Stimulated activated naive B cell treated with anti-CD40 and anti-IgM and Interleukin-4, amounts not matched to agents 10 μg/mL and 1 μg/mL and 100 μg/mL, for 72 hours (primary cell): Measurements from ENCODE around the gene DCLK3.

Source experiments
- ATAC-seq, 2 donors: fragments of 150-1000 bp; cut with Tn5 transposase; replicated peaks; 2 replicates each; pipeline ENCODE4 v1.10.0; 2021; ENCODE audit warnings: moderate library complexity in 1 of 2
- DNase-seq: peaks from one replicate; pipeline ENCODE4 v3.0.0; 2021
- H3K27ac Mint-ChIP-seq: one replicate; pipeline ENCODE4 v1.8.0; 2022; ENCODE audit warnings: mild to moderate bottlenecking, mixed read lengths
- H3K27me3 Mint-ChIP-seq, 2 donors: one replicate each; pipeline ENCODE4 v1.8.0; 2022; ENCODE audit warnings: mixed read lengths in 2 of 2
- H3K36me3 Mint-ChIP-seq, 2 donors: one replicate each; pipeline ENCODE4 v1.8.0; 2022; ENCODE audit warnings: mixed read lengths in 2 of 2, mild to moderate bottlenecking in 1 of 2
- H3K4me1 Mint-ChIP-seq, 2 donors: one replicate each; pipeline ENCODE4 v1.8.0; 2022; ENCODE audit warnings: mixed read lengths in 2 of 2, mild to moderate bottlenecking in 1 of 2
- H3K4me3 Mint-ChIP-seq, 2 donors: one replicate each; pipeline ENCODE4 v1.8.0; 2022; ENCODE audit warnings: mild to moderate bottlenecking in 2 of 2, mixed read lengths in 2 of 2, moderate library complexity in 1 of 2
- H3K9me3 Mint-ChIP-seq, 2 donors: one replicate each; pipeline ENCODE4 v1.8.0; 2022; ENCODE audit warnings: mixed read lengths in 2 of 2, mild to moderate bottlenecking in 1 of 2

The DCLK3 gene

GRCh38 chr3:36784138-36784635, 19.8 kb upstream of the DCLK3 start:
- no peak for DNase-seq
- no peaks in the 10 kb centered on the region for H3K9me3 Mint-ChIP-seq
- H3K4me1 Mint-ChIP-seq, result no peaks in the 10 kb centered on the region
- H3K27ac Mint-ChIP-seq, result no peak overlapping the region
- ATAC-seq, result no peak
- no peaks in the 10 kb centered on the region for H3K36me3 Mint-ChIP-seq
- H3K4me3 Mint-ChIP-seq, result no peak overlapping the region
- peaks cover 0 to 7% of the 10 kb centered on the region in 2 donors for H3K27me3 Mint-ChIP-seq

GRCh38 chr3:36777424-36778218, 13.3 kb upstream of the DCLK3 start:
- Mint-ChIP-seq H3K4me1 (no peaks in the 10 kb centered on the region), H3K36me3 (no peaks in the 10 kb centered on the region), H3K27ac (no peak overlapping the region), H3K27me3 (peaks cover 0 to 4% of the 10 kb centered on the region in 2 donors), H3K4me3 (no peak overlapping the region), H3K9me3 (no peaks in the 10 kb centered on the region)
- no peak for DNase-seq
- no peak for ATAC-seq

GRCh38 chr3:36776436-36776835, 12.1 kb upstream of the DCLK3 start:
- Mint-ChIP-seq H3K9me3 (no peaks in the 10 kb centered on the region), H3K36me3 (no peaks in the 10 kb centered on the region), H3K27me3 (peaks cover 2 to 3% of the 10 kb centered on the region in 2 donors), H3K4me1 (no peaks in the 10 kb centered on the region), H3K27ac (no peak overlapping the region), H3K4me3 (no peak overlapping the region)
- no peak for DNase-seq
- no peak for ATAC-seq

- H3K4me1 Mint-ChIP-seq, result no peaks in the 10 kb centered on the region
- no peaks in the 10 kb centered on the region for H3K36me3 Mint-ChIP-seq
- no peak for ATAC-seq
- no peak for DNase-seq
- no peak overlapping the region for H3K27ac Mint-ChIP-seq
- H3K4me3 Mint-ChIP-seq, result no peak overlapping the region
- H3K27me3 Mint-ChIP-seq, result peaks cover 13 to 16% of the 10 kb centered on the region in 2 donors
- no peaks in the 10 kb centered on the region for H3K9me3 Mint-ChIP-seq
These were observed 9.7 kb upstream of the DCLK3 start for GRCh38 chr3:36774052-36774451.

DNA sequence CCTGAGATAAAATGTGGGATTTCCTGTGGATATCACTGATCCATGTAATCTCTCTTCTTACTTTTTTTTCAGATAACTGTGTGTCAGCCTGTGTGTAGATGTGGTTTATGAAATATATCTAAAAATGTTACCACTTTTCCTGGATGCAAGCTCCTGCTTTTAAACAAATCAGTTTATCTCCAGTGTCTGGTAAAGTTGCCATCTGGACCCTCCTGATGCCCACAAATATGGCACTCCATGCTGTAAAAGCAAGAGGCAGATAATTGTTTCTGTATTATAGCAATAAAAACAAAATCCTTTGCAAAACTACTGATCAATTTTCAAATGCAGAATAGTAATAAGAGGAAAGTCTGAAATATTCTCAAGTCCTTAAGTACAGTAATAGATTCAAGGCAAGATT, 7.6 kb upstream of the DCLK3 start:
- no peak for DNase-seq
- no peaks in the 10 kb centered on the region for H3K4me1 Mint-ChIP-seq
- H3K27ac Mint-ChIP-seq, result no peak overlapping the region
- H3K27me3 Mint-ChIP-seq, result peaks cover 32 to 33% of the 10 kb centered on the region in 2 donors
- no peaks in the 10 kb centered on the region for H3K36me3 Mint-ChIP-seq
- no peaks in the 10 kb centered on the region for H3K9me3 Mint-ChIP-seq
- ATAC-seq, result no peak
- no peak overlapping the region for H3K4me3 Mint-ChIP-seq

DNA sequence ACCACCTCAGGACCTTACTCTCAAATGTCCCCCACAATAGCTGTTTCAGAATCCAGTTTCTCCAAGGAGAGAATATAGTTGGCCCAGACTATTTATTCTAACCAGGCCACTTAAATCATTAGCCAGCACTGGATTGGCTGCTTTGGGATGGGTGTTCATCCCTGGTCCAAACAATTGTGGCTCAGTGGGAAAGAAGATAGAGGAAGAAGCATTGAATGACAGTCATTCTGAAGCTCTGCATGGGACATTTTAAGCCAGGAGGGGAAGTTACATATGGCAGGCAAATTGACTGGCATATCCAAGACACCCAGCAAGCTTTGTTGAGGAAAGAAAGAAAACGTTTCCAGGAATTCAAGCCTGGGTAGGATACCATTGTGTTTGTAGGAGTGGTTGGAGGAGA, 5.6 kb upstream of the DCLK3 start:
- Mint-ChIP-seq H3K4me1 (peaks cover under 1 to 1% of the 10 kb centered on the region in 2 donors), H3K4me3 (no peak overlapping the region), H3K27ac (no peak overlapping the region), H3K9me3 (no peaks in the 10 kb centered on the region), H3K27me3 (peaks cover 40% of the 10 kb centered on the region in 2 donors), H3K36me3 (no peaks in the 10 kb centered on the region)
- no peak for ATAC-seq
- no peak for DNase-seq

- peak overlapping the region; percentile 37 to 72 for H3K4me3 Mint-ChIP-seq
These were observed 751 bp upstream of the DCLK3 start for GRCh38 chr3:36765104-36765503.

DNA sequence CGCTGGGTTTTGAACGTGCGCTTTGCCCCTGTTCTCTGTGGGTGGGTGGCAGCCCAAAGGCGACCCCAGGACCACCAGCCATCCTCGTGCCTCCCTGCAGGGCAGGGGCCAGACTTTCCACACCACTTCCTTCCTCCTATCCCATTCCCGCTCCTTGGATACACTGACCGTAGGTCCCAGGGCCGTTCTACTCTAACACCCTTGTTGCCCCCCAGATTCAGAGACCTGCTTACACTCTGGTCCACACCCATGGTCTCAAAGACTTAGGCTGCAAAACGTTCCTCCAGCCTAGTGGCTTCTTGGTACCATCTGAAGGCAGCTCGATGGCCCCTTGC, 318 bp upstream of the DCLK3 start:
- ATAC-seq, result no peak
- H3K27ac Mint-ChIP-seq, result no peak overlapping the region

More at GRCh38 chr3:36765104-36765503, 751 bp upstream of the DCLK3 start:
- H3K36me3 Mint-ChIP-seq, result peaks cover 0 to 4% of the 10 kb centered on the region in 2 donors
- H3K4me1 Mint-ChIP-seq, result peaks cover 6 to 12% of the 10 kb centered on the region in 2 donors
- ATAC-seq, result no peak
- H3K27ac Mint-ChIP-seq, result no peak overlapping the region
- peaks cover 56 to 62% of the 10 kb centered on the region in 2 donors for H3K27me3 Mint-ChIP-seq
- no peaks in the 10 kb centered on the region for H3K9me3 Mint-ChIP-seq
- no peak for DNase-seq

DNA sequence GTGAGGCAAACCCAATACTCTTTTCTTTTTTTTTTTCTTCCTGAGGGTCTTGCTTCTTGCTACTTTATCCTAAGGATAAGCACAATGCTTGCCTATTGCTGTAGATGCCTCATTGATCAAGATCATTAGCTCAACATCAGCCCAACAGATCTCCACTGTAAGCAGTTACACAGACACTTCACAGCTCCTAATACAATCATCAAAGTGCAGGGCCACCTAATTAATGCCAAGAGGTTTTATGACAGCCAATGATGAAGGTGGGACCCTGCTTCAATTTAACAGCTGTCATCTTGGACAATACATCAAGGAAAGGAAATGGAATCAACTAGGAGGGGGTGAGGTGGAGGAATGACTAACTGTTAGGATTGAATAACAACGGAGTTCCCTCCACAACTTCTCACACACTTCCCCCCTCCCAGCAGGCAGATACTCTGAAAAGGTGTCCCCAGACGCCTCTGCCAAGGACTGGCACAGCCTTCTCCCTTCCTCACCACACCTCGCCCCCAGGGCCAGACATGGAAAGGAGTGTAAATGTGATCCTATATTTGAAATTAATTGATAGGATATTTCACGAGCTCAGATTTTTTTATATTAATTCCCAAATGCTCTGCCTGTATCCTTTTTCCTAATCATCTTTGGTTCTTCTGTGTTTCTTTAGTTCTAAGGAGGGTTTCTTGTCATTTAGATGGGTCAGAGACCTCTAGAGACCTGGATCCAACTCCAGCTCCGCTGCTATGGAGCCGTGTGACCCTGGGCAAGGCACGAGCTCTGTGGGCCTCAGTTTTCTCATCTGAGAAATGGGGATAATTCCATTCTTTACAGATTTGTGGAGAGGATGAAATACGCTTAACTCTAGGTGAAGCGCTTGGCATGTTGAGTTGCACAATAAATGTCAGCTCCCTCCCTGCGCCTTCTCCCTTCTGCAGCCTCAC, 1.2 kb downstream of the DCLK3 start:
- H3K4me1 Mint-ChIP-seq, result peaks cover 6 to 12% of the 10 kb centered on the region in 2 donors
- DNase-seq (no peak), ATAC-seq (no peak)
- H3K9me3 Mint-ChIP-seq, result no peaks in the 10 kb centered on the region
- H3K36me3 Mint-ChIP-seq, result peaks cover 0 to 4% of the 10 kb centered on the region in 2 donors
- H3K27ac Mint-ChIP-seq, result no peak overlapping the region
- H3K4me3 Mint-ChIP-seq, result peak overlapping the region; percentile 39 to 46
- peaks cover 53 to 56% of the 10 kb centered on the region in 2 donors for H3K27me3 Mint-ChIP-seq

More for the DNA sequence above, 318 bp upstream of the DCLK3 start:
- Mint-ChIP-seq H3K36me3 (peaks cover 0 to 4% of the 10 kb centered on the region in 2 donors), H3K4me3 (peak overlapping the region; percentile 66 to 72), H3K4me1 (peaks cover 6 to 12% of the 10 kb centered on the region in 2 donors), H3K27me3 (peaks cover 57 to 62% of the 10 kb centered on the region in 2 donors), H3K9me3 (no peaks in the 10 kb centered on the region)
- DNase-seq, result no peak

DNA sequence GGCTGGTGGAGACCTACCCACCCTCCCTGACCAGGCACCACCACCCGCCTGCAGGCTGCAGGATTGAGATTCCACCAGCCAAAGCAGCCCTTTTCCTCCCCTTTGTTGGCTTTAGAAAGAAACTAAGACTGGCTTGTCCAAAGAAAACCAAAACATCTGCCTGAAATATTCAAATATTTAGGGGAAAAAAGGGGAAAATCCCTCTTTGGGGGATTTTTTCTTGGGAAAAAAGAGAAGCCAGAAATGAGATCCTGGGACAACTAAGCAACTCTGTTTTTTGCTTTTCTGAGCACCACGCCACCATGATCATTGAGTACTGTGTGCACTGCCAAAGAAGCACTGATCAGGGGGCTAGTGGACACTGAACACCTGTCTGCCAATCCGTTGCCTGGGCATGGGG, 2.6 kb downstream of the DCLK3 start:
- no peaks in the 10 kb centered on the region for H3K9me3 Mint-ChIP-seq
- ATAC-seq (no peak), DNase-seq (no peak)
- H3K4me1 Mint-ChIP-seq, result peaks cover 9 to 12% of the 10 kb centered on the region in 2 donors
- peaks cover 45 to 46% of the 10 kb centered on the region in 2 donors for H3K27me3 Mint-ChIP-seq
- no peak overlapping the region for H3K27ac Mint-ChIP-seq
- no peak overlapping the region for H3K4me3 Mint-ChIP-seq
- peaks cover 0 to 4% of the 10 kb centered on the region in 2 donors for H3K36me3 Mint-ChIP-seq

GRCh38 chr3:36756269-36756668, 8.1 kb downstream of the DCLK3 start:
- ATAC-seq, result no peak
- Mint-ChIP-seq H3K4me3 (no peak overlapping the region), H3K27ac (no peak overlapping the region), H3K9me3 (no peaks in the 10 kb centered on the region), H3K27me3 (peaks cover 5 to 29% of the 10 kb centered on the region in 2 donors), H3K4me1 (peaks cover 0 to 2% of the 10 kb centered on the region in 2 donors), H3K36me3 (no peaks in the 10 kb centered on the region)
- DNase-seq, result no peak

DNA sequence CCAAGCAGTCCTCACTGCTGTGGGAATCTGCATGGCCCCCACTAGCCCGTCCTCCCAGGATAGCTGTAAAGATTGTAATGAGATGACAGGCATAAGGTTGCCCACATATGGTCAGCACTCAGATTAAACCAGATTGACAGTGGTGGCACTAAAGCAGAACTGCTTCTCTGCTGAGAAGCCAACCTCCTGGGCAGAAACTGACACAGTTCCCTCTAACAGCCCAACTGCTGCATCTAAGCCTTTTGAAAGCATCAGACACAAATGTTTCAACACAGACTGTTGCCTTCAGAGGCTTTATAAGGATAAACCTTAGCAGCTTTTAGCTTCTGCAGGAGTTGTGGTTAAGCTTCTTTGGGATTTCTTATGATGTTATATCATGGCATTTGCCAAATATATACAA, 13.0 kb downstream of the DCLK3 start:
- Mint-ChIP-seq H3K4me1 (no peaks in the 10 kb centered on the region), H3K9me3 (peaks cover 0 to 7% of the 10 kb centered on the region in 2 donors), H3K27ac (no peak overlapping the region), H3K36me3 (peaks cover 0 to 1% of the 10 kb centered on the region in 2 donors), H3K4me3 (no peak overlapping the region), H3K27me3 (peaks cover 6 to 19% of the 10 kb centered on the region in 2 donors)
- no peak for DNase-seq
- ATAC-seq, result no peak

DNA sequence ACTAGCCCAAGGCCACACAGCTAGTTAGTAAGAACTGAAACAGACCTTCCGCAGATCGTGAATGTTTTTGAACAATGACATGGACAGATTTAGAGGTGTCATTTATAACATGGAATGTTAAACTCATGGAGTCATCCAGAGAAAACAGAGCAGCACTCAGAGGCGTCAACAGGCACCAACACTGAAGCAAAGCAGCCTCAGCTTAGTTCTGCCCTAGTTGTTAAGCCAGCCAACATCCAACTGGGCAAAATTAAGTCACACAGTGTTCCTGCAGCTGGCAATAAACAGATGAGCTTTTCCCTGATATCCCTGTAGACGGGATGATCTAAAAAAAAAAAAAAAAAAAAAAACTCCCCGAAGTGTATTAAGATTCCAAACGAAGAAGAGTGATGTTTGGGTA, 13.6 kb downstream of the DCLK3 start:
- Mint-ChIP-seq H3K9me3 (peaks cover 0 to 7% of the 10 kb centered on the region in 2 donors), H3K4me1 (no peaks in the 10 kb centered on the region), H3K4me3 (no peak overlapping the region), H3K27ac (no peak overlapping the region), H3K36me3 (peaks cover 0 to 2% of the 10 kb centered on the region in 2 donors), H3K27me3 (peaks cover 6 to 13% of the 10 kb centered on the region in 2 donors)
- DNase-seq (no peak), ATAC-seq (no peak)

DNA sequence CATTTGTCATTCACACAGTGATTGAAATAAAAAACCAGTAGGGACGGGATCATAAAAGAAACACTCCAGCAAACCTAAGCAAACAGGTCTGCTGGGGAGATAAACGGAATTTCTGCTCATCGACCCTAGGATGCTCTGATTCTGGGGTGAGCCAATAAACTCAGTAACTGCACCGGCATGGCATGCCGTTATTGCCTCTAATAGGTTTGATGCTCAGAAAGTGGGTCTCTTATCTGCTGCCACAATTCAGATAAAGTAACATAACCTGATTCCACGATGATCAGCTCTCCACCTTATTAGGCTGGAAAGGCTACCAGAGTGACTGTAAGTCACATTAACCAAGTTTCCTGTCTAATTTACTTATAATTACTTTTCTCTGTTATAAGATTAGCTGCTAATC, 19.6 kb downstream of the DCLK3 start:
- Mint-ChIP-seq H3K9me3 (peaks cover 0 to 7% of the 10 kb centered on the region in 2 donors), H3K36me3 (peaks cover 0 to 2% of the 10 kb centered on the region in 2 donors), H3K27ac (no peak overlapping the region)

More for the DNA sequence above, 19.6 kb downstream of the DCLK3 start:
- Mint-ChIP-seq H3K4me1 (no peaks in the 10 kb centered on the region), H3K27me3 (peaks cover 6 to 8% of the 10 kb centered on the region in 2 donors), H3K4me3 (no peak overlapping the region)
- no peak for DNase-seq
- no peak for ATAC-seq
